ENCODE results near the gene POU2F3.
"Not testable (repeated sequence)": the region's sequence is repeated elsewhere in the genome, so short reads cannot be mapped to it uniquely, and the experiment has no call there.

Gene POU2F3

DNA sequence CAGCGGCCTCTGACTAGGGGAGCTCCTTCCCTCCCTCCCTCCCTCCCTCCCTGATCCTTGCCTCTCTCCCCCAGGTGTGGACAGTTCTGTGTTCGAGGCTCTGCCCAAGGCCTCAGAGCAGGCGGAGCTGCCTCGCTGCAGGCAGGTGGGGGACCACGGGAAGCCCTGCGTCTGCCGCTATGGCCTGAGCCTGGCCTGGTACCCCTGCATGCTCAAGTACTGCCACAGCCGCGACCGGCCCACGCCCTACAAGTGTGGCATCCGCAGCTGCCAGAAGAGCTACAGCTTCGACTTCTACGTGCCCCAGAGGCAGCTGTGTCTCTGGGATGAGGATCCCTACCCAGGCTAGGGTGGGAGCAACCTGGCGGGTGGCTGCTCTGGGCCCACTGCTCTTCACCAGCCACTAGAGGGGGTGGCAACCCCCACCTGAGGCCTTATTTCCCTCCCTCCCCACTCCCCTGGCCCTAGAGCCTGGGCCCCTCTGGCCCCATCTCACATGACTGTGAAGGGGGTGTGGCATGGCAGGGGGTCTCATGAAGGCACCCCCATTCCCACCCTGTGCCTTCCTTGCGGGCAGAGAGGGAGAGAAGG is 11.1 kb upstream of the POU2F3 start:
- DNase-seq = no peak

DNA sequence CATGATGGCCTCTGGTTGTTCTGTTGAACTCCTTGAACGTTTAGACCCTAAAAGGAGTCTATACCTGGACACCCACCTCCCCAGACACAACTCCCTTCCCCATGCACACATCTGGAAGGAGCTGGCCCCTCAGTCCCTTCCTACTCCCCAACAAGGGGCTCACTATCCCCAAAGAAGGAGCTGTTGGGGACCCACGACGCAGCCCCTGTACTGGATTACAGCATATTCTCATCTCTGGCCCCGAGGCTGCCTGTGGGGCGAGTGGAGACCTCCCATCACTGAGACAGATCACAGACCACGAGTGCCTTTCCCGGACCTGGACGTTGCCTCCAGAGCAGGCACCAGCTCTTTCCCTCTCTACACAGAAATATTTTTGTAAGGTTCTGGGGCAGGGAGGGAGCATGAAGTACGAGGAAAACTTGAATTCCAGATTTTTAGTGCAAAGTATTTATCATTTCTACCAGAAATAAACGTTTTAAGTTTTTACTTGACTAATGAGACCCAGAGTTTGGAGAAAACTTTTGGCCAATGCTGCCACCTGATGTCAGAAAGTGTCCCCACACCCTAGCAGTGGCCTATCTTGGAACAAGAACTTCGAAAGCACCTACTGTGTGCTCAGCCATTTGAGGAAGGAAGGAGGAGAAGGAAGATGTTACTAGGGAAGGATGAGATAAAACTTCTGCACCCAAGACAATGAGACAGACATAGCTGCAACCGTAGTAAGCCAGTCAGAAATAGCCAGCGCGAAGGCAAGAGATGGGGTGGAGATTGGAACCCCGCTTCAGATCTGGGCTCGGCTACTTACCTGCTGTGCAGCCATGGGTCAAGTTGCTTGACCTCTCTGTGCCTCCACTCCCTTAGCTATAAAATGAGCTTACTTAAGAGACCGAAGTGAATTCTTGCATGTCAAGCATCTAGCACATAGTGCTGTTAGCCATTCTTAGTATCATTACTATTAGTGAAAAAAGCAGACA is 10.2 kb upstream of the POU2F3 start:
- DNase-seq = no peak

DNA sequence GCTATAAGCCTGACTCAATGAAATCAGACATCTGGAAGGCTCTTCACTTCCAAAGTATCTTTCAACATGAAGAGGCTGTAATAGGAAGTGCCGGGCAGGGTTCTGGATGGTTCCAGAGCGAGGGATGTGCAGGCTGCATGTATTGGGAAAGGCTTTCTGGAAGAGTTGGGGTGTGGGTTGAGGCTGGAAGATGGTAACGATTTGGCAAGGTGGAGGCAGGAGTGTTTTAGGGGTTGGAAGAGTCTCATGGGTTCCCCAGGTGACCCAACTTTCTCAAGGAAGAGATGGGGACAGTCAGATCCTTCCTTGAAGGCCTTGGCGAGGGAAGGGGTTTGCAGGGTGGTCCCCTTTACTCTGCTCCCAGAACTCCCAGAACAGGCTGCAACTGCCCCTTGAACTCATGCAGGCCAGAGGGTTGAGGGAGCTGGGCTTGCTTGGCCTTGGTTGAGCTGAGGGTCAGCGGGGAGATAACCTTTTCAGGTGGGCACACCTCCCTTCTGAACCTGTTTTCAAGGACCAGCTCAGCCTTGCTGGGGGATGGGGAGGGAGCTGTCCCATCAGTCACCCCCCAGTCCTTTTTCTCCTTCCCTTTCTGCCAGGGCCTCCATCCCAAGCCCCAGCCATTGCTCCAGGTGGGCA is 9.4 kb upstream of the POU2F3 start:
- no peak for DNase-seq

DNA sequence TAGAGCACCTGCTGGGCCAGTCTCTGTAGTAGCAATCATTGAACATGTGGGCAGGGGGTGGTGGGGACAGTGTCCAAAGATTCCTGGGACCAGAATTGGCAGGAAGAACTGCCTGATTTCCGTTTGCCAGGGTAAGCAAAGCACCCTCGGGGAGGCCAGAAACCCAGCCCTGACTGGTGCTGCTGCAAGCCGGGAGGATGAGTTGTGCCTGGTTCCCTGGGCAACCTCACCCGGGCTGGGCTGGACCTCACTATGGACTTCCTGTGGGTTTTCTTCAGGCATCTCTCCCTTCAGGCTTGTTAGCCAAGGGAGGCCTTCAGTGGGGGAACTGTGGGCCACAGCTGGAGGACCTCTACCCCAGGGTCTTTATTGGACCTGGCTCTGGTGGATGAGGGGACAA is 8.0 kb upstream of the POU2F3 start:
- no peak for DNase-seq

DNA sequence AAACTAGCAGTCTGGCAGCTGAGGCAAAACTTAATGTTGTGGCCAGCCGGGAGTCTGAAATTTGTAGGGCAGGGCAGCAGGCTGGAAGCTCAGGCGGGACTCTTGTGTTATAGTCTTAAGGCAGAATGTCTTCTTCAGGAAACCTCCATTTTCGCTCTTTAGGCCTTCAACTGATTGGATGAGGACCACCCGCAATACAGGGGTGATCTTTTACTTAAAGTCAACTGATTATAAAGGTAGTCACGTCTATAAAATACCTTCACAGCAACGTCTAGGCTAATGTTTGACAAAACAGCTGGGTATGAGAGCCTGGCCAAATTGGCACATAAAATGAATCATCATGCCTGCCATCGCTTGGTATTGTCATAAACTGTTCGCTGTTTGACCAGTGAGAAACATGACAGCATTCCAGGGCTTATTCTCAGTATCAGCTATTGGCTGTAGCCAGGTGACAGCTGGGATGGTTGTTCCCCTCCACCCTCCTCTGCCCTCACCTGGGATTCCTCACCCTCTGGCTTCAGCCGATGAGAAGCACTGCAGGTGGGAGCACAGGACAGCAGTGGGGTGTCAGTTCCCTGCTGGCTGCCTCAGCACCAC is 6.6 kb upstream of the POU2F3 start:
- DNase-seq = no peak

DNA sequence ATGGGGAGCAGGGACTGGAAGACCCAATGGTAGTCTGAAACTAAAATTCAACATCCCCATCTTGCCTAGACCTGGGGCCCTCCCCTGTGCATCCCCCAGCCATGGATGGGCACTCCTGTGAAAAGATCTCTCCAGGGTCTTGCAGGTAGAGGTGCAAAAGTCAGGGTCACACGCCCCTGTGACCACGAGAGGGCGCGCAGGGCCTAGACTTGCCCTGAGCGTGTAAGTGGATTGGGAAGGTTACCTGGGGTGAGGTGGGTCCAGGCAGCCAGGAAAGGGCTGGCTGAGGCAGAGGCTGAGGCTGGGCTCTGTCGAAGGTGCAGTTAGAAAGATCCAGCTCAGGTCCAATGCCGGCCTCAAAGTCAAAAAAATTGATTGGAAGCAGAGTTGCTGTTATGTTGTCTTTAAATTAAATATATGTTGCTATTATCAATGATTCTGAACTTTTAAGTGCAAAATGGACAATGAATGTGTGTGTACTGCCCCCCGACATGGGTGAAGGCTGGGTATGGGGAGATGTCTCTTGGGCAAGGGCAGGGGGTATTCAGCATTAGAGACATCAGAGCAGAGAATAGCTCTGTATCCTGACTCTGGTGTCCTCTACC is 4.8 kb upstream of the POU2F3 start:
- DNase-seq = peak in 1 of 2 donors; percentile 19

DNA sequence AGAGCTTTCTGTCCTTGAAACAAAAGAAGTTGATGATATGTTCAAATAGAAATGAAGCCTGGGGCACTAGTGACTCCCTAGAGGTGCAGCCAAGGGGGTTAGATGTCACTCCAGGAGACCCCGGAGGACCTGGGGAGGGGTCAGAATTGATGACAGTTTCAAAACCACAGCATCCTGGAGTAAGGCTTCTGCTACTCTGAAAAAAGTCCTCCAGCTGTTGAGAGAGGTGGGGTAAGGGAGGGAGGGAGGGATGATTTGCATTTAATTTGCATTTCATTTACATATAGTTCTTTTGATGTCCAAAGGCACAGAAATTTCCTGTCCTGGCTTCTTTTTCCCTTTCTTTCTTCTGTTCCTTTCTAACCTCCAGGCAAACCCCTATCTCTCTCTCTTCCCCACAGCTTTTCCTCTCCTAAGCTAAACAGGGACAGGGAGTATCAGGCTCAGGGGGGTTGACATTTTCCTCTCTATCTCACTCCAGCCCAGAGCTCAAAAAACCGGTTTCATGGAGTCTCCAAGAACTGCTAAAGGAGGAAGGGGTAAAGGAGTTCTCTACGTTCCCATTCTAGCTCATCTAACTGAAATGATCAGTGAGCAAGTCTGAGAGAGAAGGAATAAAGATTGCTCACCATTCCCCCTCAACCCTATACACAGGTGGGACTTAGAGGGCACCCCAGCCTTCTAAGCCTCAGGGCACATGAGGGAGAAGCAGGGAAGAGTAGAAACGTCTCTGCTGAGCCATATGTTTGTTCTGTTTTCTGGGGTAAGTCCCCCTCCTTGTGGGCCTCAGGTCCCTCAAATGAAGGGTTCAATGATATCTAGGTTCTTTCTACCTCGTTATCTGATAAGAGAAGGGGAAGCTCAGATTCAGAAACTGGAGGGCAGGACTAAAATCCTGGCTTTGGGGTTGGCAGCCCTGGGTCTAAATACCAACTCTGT is 3.5 kb upstream of the POU2F3 start:
- no peak for DNase-seq

DNA sequence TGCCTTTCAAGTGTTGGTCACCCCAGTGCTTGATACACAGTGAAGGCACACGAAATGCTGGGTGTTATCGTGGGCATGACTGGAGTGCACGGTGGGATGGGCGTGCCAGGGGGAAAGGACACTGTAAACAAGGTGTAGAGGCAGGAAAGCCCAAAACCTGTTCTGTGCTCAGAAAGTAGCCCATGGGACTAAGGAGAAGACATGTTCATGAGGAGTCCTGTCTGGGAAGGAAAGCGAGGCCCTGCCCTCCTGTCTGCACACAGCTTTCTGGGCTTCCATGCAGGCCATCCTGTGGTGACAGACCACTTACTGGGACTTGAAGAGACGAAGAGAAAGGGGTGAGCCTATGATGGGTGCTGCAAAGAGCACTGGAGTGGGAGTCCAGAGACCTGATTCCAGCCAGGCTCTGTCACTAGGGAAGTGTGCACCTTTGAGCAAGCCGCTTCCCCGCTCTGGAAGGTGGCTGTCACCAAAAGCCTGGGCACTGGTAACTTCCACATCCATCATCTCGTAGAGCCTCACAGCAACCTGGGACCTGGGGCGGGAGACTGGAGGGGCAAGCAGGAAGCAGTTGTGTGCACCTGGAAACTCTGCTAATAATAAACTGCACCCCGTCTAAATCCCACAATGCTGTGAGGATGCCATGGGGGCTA is 846 bp upstream of the POU2F3 start:
- DNase-seq = no peak

DNA sequence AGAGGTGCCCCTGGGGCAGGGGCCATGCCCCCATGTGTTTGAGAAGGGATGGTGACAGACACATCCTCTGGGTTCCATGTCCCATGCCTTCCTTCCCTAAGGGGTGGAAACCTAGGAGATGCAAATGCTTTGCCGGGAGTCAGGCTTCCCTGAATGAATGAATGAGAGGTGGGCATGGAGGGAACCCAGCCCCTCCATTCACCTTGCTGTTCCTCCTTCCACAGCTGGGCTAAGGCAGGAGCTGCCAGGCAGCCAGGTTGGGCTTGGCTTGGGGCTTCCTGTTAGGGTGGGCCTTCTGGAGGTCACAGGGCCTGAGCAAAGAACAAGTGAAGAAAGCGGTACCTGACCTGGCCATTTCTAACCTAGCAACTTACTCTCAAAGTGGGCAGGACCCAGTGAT is 926 bp downstream of the POU2F3 start:
- no peak for DNase-seq

DNA sequence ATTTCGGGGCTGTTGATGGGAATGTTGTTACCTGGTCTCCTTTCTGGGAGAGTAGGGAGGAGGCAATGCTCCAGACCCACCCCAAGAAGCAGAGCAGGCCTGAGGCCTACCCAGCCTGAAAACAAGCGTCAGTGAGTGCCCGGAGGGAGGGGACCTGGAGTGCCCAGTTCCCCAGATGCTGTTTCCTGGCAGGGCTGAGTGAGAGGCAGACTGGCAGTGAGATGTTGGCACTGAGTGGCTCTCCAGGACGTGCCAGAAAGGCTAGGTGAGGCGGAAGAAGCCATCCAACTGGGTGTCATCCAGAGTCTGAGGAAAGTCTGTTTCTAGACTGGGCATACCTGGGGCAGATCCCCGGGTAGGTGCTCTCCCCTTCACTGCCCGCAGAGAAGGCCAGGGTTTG is 1.3 kb downstream of the POU2F3 start:
- no peak for DNase-seq

DNA sequence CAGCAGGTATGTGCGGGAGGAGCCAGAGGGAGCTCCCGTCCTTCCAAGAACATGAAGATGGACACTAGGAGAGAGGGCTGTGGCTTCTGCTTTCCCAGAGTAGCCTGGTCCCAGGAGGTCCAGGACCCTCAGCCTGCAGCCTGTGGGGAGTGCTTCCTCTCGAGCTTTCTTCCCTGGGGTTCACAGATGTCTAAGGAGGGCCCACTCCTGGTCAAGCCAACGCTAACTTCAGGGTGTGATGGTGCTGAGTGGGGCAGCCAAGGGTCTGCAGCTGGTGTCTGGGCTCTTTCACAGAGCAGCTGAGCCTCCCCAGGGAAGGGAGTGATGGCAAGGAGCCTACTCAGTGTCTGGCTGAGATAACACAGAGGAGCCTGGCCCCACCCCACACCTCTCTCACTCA is 3.3 kb downstream of the POU2F3 start:
- no peak for DNase-seq

DNA sequence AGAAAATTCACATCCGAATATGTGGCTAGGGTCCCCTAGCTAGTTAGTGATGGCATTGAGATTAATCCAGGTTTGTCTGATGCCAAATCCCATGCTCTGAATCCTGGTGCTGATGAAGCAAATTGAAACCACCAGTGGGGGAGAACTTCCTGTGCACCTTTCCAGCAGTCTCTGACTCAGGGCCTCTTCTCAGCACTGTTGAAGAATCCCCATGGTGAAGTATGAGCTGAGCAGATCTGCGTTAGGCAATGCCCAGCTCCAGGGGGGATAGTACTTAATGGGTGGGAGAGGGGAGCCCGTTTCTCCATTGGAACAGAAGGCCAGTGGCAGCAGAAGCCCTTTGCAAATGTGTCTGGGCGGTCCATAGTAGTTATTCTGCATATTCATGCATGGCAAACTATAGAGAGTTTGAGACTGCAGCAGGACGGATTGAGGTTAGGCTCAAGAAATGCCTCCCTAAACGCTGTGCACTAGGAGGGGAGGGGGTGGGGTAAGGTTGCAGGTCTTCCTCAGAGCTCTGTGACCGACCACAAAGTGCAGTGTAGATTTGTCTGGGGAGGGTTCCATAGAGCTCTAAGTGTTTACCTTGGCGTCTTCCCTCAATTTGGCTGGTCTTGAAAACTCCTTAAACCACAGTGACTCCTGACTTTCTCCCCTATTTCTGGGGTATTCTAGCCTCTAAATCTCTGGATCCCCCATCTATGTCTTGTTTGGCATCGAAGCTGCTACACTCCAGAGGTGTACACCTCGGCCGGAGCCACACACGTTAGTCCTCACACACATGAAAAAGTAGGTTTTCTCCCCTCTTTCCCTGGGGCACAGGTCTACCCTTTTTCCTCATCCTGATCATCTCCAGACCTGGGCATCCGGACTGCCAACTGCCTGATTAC is 4.8 kb downstream of the POU2F3 start:
- no peak for DNase-seq

DNA sequence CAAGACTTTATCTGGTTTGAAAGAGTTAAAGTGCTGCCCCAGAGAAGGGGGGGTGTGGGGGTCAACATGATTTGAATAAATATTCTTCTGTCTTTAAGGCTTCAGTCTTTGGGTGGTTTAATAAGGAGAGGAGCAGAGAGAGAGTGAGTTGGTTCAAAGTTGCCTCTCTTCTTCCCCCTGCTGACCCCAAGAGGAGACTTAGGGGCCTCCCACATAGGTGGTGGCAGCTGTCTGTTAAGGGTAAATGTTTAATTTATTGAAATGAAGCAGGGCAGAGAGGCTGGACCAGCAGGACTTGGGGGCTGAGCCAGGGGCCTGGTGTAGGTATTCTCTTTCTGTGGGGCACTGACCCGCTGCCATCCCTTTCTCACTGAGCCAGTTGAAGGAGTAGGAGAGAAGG is 5.5 kb downstream of the POU2F3 start:
- no peak for DNase-seq

DNA sequence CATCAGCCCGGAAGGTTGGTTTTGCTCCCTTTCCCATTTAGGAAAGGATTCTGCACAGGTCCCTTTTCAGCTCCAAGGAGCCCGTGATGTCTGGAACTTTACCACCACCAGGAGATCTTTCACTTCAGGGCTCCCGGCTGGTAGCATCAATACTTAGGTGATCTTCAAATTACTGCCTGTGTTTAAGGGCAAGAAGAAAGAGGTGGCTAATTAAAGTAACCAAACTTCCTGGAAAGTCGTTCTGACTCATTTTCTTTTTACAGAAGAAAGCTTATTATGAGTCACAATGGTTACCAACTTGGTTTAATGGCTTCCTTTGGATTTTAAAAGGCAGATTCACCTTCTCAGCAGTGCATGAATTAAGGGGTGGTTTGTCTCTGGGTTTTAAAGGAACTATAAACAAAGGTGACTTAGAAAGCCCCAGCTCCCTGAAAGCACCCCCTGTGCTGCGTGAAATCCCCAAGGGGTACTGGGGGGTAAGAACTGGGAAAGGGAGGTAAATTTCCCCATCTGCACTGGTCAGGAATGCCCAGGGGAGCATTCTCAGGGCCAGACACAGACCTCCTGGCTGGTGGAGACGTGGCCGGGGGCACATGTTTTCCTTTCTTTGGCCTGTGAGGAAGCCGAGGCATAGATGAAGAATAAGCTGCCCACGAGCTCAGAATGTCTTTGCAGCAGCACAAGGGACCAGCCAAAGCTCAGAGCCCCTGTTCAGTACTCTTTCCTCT is 8.8 kb downstream of the POU2F3 start:
- DNase-seq = peak in 1 of 2 donors; percentile 26

DNA sequence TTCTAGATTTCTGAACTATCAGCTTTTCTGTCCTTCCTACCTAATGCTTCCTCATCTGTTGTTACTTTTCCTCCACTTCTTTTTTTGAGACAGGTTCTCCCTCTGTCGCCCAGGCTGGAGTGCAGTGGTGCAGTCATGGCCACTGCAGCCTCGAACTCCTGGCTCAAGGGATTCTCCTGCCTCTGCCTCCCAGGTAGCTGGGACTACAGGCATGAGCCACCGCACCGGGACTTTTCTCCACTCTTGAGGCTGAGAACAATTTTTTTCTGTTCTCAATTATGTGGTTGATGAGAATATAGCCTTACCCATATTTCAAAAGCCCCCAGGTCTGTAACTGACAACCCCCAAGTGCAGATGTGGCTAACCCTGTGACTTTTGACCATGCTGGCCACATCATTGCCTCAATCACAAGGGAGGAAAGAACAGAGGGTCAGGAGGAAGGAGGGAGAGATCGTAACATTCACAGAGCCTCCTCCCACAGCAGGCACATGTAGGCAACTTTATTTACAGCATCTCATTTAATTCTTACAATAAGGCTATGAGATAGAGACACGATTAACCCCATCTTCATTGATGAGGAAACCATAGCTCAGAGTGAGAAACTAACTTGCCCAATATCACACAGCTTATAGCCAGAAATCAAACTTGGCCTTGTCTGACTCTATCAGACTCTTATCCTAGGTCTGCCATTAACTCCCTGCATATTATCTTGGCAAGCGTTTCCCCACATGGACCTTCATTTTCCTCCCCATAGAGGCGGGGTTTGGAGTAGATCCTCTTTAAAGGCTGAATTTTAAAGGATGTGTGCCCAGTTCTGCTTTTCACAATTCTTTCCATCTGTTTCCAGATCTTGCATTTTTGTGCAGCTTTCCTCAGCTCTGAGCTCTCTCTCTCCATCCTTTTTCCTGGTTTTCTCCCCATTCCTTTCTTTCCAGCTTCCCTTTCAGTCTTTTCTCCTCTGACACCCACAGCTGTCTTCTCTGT is 9.6 kb downstream of the POU2F3 start:
- no peak for DNase-seq

DNA sequence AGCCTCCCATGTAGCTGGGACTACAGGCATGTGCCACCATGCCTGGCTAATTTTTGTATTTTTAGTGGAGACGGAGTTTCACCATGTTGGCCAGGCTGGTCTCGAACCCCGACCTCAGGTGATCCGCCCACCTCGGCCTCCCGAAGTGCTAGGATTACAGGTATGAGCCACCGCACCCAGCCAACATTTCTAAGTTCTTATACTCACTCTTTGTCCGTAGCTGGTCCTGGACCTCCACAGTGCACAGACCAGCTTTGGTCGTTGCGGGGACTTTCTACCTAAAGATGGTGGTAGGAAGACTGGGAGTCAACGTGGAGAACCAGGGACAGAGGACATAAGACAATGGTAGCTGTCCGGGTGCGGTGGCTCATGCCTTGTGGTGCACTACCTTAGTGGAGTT is 13.4 kb downstream of the POU2F3 start:
- not testable (repeated sequence) for DNase-seq

DNA sequence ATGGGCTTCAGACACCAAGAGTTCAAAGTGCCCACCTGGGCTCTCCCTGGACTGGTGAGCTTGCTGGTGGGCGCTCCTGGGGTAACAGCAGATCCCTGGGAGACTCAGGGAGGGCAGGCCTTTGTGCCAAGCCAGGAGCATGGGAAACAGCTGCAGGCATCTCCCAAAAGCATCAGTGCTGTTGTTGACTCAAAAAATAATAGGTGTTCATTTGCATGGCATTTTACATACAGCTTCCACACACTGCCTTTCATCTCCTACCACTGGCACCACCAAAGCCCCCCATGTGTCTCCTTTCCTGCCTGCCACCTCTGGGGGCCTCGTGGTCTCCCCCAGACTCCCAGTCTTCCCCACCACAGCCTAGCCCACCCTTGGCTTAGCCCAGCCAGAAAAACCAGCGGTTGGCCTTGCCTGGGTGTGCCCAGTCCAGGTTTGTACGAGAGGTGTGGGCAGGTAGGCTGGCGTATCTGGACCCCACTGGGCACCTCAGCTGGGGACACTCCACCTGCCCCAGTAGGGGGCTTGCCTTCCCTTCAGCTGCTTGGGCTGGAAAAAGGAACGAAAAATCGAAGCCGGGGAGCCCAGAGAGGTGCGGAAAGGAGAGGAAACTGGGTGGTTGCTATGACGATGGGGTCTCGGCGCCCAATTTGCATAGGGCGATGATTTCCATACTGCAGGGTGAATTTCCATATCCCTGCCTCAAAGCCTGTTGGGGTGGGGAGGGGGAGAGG is 15.0 kb downstream of the POU2F3 start:
- DNase-seq = no peak

DNA sequence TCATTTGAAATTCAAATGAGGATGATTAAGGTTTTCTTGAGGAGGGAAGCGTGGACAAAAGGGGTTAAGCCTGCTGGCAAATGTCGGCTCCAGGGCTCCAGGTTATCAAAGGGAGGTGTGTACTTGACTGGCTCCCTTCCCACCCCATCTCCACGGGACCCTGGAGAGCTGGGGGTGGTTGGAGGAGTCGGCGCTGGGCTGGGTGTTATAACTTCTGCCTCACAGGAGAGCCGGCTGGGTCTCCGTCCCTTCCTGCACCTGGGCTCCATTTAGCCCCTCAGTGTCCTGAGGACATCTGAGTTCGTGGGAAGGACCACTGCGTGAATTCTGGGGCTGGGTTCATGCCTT is 15.6 kb downstream of the POU2F3 start:
- DNase-seq = no peak

All from bone marrow (tissue), 2 donors.